Measurements from ENCODE around the gene KRTAP10-2.

- TF ChIP-seq, protein P1, sequence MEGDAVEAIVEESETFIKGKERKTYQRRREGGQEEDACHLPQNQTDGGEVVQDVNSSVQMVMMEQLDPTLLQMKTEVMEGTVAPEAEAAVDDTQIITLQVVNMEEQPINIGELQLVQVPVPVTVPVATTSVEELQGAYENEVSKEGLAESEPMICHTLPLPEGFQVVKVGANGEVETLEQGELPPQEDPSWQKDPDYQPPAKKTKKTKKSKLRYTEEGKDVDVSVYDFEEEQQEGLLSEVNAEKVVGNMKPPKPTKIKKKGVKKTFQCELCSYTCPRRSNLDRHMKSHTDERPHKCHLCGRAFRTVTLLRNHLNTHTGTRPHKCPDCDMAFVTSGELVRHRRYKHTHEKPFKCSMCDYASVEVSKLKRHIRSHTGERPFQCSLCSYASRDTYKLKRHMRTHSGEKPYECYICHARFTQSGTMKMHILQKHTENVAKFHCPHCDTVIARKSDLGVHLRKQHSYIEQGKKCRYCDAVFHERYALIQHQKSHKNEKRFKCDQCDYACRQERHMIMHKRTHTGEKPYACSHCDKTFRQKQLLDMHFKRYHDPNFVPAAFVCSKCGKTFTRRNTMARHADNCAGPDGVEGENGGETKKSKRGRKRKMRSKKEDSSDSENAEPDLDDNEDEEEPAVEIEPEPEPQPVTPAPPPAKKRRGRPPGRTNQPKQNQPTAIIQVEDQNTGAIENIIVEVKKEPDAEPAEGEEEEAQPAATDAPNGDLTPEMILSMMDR (conservative IDR thresholded peaks at IDR 0.05 in 1 of 2, IDR thresholded peaks at IDR 0.05 in 1 of 2; ENCODE audit: low read depth in 1 of 2, low read length in 2 of 2): no peak
- no peak for TF ChIP-seq EZH2 (IDR thresholded peaks at IDR 0.05; ENCODE audit: low read length, missing control alignments)
These were observed 12.3 kb downstream of the KRTAP10-2 start for GRCh38 chr21:44539046-44539445.

All from fibroblast of lung (primary cell).